CD4-positive, alpha-beta T cell (primary cell): ENCODE data around the gene F11R. TPM values are rescaled to one million over a fixed set of nuclear protein-coding genes. Genes with fewer than 3 reads are reported as not detected.
A peak's percentile ranks its signal among the peaks of the same experiment; 100 is the strongest.

ENCODE experiments used
- ATAC-seq: fragments of 200-7000 bp; cut with Tn5 transposase; one replicate; pipeline ENCODE4 v1.10.0; 2022; ENCODE audit warnings: mild to moderate bottlenecking; ENCODE audit not compliant: poor library complexity
- CTCF ChIA-PET: fragments of 350-600 bp; sonication (Branson Sonifier 250); formaldehyde crosslinking; loops from one replicate; lab custom pipeline; 2021; ENCODE audit warnings: antibody characterized with exemption, inconsistent platforms; lab: Charles Lee
- POLR2A ChIA-PET: fragments of 350-600 bp; sonication (Branson Sonifier 250); formaldehyde crosslinking; loops from one replicate; lab custom pipeline; 2021; ENCODE audit warnings: antibody characterized with exemption, inconsistent platforms; lab: Charles Lee
- DNase-seq, 14 experiments: peaks; one replicate each; pipeline ENCODE4 v3.0.0-alpha.2; 2013 to 2020; ENCODE audit warnings: mixed read lengths in 2 of 14
- H3K27ac ChIP-seq, 2 donors: one replicate each; pipeline versions ENCODE4 v1.5.1 to v1.7.0; 2013; ENCODE audit warnings: low read length in 2 of 2, low read depth in 1 of 2, mild to moderate bottlenecking in 1 of 2
- H3K27me3 ChIP-seq, 2 experiments: 1 replicate in 1 of 2; 2 replicates in 1 of 2; pipeline versions ENCODE4 v1.6.1 to v1.7.0; 2013; ENCODE audit warnings: low read length in 2 of 2, control low read depth in 1 of 2, mild to moderate bottlenecking in 1 of 2, moderate library complexity in 1 of 2; ENCODE audit not compliant: insufficient read depth in 2 of 2, control insufficient read depth in 1 of 2
- H3K36me3 ChIP-seq: one replicate; pipeline ENCODE4 v1.6.1; 2013; ENCODE audit warnings: low read length, control low read depth; ENCODE audit not compliant: insufficient read depth
- H3K4me1 ChIP-seq: one replicate; pipeline ENCODE4 v1.6.1; 2013; ENCODE audit warnings: low read length, control low read depth; ENCODE audit not compliant: insufficient read depth
- H3K4me3 ChIP-seq: one replicate; pipeline ENCODE4 v1.5.1; 2013; ENCODE audit warnings: mild to moderate bottlenecking, low read length, moderate library complexity
- H3K9me3 ChIP-seq, 2 experiments: 1 replicate in 1 of 2; 2 replicates in 1 of 2; pipeline versions ENCODE4 v1.6.1 to v1.7.0; 2013; ENCODE audit warnings: low read length in 2 of 2, mild to moderate bottlenecking in 2 of 2, control low read depth in 1 of 2, moderate library complexity in 1 of 2; ENCODE audit not compliant: control insufficient read depth in 1 of 2, insufficient read depth in 1 of 2
- H3K27ac Mint-ChIP-seq: one replicate; pipeline ENCODE4 v1.8.0; 2020; ENCODE audit warnings: mixed read lengths
- H3K27me3 Mint-ChIP-seq: one replicate; pipeline ENCODE4 v1.8.0; 2021; ENCODE audit warnings: mixed read lengths
- H3K36me3 Mint-ChIP-seq: one replicate; pipeline ENCODE4 v1.8.0; 2021; ENCODE audit warnings: low read depth, mixed read lengths
- H3K4me1 Mint-ChIP-seq: one replicate; pipeline ENCODE4 v1.8.0; 2021; ENCODE audit warnings: low read depth, mixed read lengths
- H3K4me3 Mint-ChIP-seq: one replicate; pipeline ENCODE4 v1.8.0; 2020; ENCODE audit warnings: mild to moderate bottlenecking, mixed read lengths
- H3K9me3 Mint-ChIP-seq: one replicate; pipeline ENCODE4 v1.8.0; 2020; ENCODE audit warnings: mixed read lengths
- intact Hi-C, 2 experiments: fragments of 100-400 bp; cut with DNase I in 1 of 2; cut with micrococcal nuclease in 1 of 2; formaldehyde crosslinking; loops; one replicate each; pipeline versions ENCODE4 v1.15.1 to v1.9.0; 2023 to 2025; cut with DNase I, micrococcal nuclease
- total RNA-seq, 174 experiments: library from RNA in 2 of 174; stranded (reverse) in 2 of 174; gene quantifications; one replicate each; pipeline ENCODE4 v1.2.3 and lab custom pipeline; 2021 to 2026
- TF ChIP-seq, protein P1 (sequence below): fragments of 200-600 bp; IDR thresholded peaks from one replicate; pipeline ENCODE4 v1.8.0; 2022; ENCODE audit warnings: antibody characterized with exemption, mild to moderate bottlenecking

The F11R gene
- total RNA-seq, 2 experiments from 2014 or later: 15.2 to 16.2 TPM

DNA sequence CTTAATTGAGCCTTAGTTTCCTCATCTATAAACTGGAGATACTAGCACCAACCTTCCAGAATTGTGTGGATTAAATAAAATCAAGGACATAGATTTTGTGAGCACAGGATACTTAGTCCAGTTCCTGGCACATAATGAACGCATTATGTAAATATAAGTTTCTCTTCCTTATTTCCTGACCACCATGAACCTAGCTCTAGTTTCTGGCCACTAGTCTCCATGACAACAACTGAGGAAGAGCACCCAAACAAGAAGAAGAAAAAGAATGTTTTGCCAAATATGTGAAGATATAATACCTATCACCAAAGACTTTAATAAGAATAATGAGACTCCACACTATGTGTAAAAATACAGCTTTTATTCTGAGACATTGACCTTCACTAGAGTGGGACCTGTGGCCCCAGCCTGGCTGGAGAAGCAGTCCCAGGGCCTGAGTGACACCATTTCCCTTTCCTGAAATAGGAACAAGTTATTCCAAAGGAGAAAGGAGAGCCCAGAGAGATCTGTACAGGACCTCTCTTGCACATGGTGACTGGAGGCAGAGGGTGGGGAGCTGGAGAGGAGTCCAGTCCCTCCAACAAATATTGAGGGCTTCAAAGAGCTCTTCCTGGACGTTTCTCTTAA is 25.8 kb upstream of the F11R start:
- Histone ChIP-seq H3K9me3 (no peaks in the 10 kb centered on the region), H3K27ac (peak overlapping the region; percentile 90 to 96), H3K4me3 (peak overlapping the region; percentile 98), H3K36me3 (peaks cover 59% of the 10 kb centered on the region), H3K27me3 (no peaks in the 10 kb centered on the region), H3K4me1 (peaks cover 49% of the 10 kb centered on the region)
- H3K27ac Mint-ChIP-seq: peak overlapping the region; percentile 94
- DNase-seq (peak in 3 of 14 experiments; percentile 30 to 59 (median 54)), ATAC-seq (no peak)
- intact Hi-C loops: loop anchor here (1.0 to 5.0 kb wide), 5 partner anchors 22 to 106 kb away; partner anchors contain the start of genes ARHGAP30 (in 1 of the 2), F11R (in 1 of the 2), NIT1 (in 1 of the 2) and PFDN2 (in 1 of the 2)
- H3K4me1 Mint-ChIP-seq: peaks cover 37% of the 10 kb centered on the region
- peak overlapping the region; percentile 93 for H3K4me3 Mint-ChIP-seq
- H3K9me3 Mint-ChIP-seq: no peaks in the 10 kb centered on the region
- TF ChIP-seq, protein P1, sequence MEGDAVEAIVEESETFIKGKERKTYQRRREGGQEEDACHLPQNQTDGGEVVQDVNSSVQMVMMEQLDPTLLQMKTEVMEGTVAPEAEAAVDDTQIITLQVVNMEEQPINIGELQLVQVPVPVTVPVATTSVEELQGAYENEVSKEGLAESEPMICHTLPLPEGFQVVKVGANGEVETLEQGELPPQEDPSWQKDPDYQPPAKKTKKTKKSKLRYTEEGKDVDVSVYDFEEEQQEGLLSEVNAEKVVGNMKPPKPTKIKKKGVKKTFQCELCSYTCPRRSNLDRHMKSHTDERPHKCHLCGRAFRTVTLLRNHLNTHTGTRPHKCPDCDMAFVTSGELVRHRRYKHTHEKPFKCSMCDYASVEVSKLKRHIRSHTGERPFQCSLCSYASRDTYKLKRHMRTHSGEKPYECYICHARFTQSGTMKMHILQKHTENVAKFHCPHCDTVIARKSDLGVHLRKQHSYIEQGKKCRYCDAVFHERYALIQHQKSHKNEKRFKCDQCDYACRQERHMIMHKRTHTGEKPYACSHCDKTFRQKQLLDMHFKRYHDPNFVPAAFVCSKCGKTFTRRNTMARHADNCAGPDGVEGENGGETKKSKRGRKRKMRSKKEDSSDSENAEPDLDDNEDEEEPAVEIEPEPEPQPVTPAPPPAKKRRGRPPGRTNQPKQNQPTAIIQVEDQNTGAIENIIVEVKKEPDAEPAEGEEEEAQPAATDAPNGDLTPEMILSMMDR: no peak
- ChIA-PET CTCF (interaction anchor here (1.2 to 5.3 kb wide), 9 partner anchors 13 to 179 kb away, joined by 3 to 34 read pairs (median 4); partner anchors contain the start of genes ARHGAP30, KLHDC9, NIT1 and PFDN2), POLR2A (interaction anchor here (0.9 to 8.4 kb wide), 26 partner anchors 8 to 784 kb away, joined by 3 to 295 read pairs (median 8); partner anchors contain the start of genes ARHGAP30, DCAF8, DEDD and F11R)
- peaks cover 78% of the 10 kb centered on the region for H3K36me3 Mint-ChIP-seq
- H3K27me3 Mint-ChIP-seq: no peaks in the 10 kb centered on the region

GRCh38 chr1:161045736-161046604 is 25.0 kb upstream of the F11R start, which contains the start of gene USF1:
Gene USF1, minus strand, starts transcription at chr1:161045977. Its CDS starts 2,702 bp downstream, at chr1:161043275.
- Mint-ChIP-seq H3K9me3 (no peaks in the 10 kb centered on the region), H3K36me3 (peaks cover 77% of the 10 kb centered on the region), H3K27me3 (no peaks in the 10 kb centered on the region), H3K27ac (peak within 1 kb of the TSS; percentile 94), H3K4me3 (peak within 1 kb of the TSS; percentile 93), H3K4me1 (peaks cover 43% of the 10 kb centered on the region)
- H3K27me3 ChIP-seq: no peaks in the 10 kb centered on the region
- peak; percentile 82 for ATAC-seq
- H3K27ac ChIP-seq: peak within 1 kb of the TSS; percentile 90 to 96
- POLR2A ChIA-PET: interaction anchor here (0.5 to 8.4 kb wide), 35 partner anchors 8 to 784 kb away, joined by 3 to 295 read pairs (median 5); partner anchors contain the start of genes ARHGAP30, DCAF8, DEDD and F11R
- CTCF ChIA-PET: interaction anchor here (1.2 to 5.3 kb wide), 14 partner anchors 9 to 260 kb away, joined by 3 to 34 read pairs (median 6); partner anchors contain the start of genes ARHGAP30, F11R, KLHDC9 and NIT1
- H3K36me3 ChIP-seq: peaks cover 59% of the 10 kb centered on the region
- peak; percentile 86 to 97 (median 92) for DNase-seq
- H3K4me3 ChIP-seq: peak within 1 kb of the TSS; percentile 98
- intact Hi-C loops: loop anchor here (1.0 to 5.0 kb wide), 6 partner anchors 23 to 106 kb away; partner anchors contain the start of genes ARHGAP30 (in 1 of the 2), F11R (in 1 of the 2), NIT1 (in 1 of the 2) and PFDN2 (in 1 of the 2)
- peaks cover 52% of the 10 kb centered on the region for H3K4me1 ChIP-seq
- no peaks in the 10 kb centered on the region for H3K9me3 ChIP-seq
- TF ChIP-seq, protein P1: no peak
